EL (cell line): ENCODE results near the gene GPATCH2L.

Source experiments
- DNase-seq: peaks from one replicate; pipeline ENCODE4 v3.0.0-alpha.2; 2016

GPATCH2L gene

GRCh38 chr14:76201162-76201561 lies 49.4 kb downstream of the GPATCH2L start:
- DNase-seq: peak; percentile 77

- DNase-seq: peak; percentile 92
Measured at GRCh38 chr14:76203086-76204001, 51.6 kb downstream of the GPATCH2L start.

- no peak for DNase-seq
Measured at GRCh38 chr14:76204461-76205230, 52.9 kb downstream of the GPATCH2L start.

GRCh38 chr14:76205708-76206107 lies 54.0 kb downstream of the GPATCH2L start:
- DNase-seq: no peak

GRCh38 chr14:76208340-76208739 lies 56.6 kb downstream of the GPATCH2L start:
- DNase-seq: no peak

GRCh38 chr14:76212242-76212641 lies 60.5 kb downstream of the GPATCH2L start:
- no peak for DNase-seq

GRCh38 chr14:76217179-76217578 lies 65.5 kb downstream of the GPATCH2L start:
- DNase-seq: no peak

- no peak for DNase-seq
Measured at GRCh38 chr14:76218662-76219061, 66.9 kb downstream of the GPATCH2L start.

GRCh38 chr14:76219873-76220272 lies 68.2 kb downstream of the GPATCH2L start:
- no peak for DNase-seq

GRCh38 chr14:76227450-76228050 lies 75.8 kb downstream of the GPATCH2L start:
- peak; percentile 74 for DNase-seq

- DNase-seq: no peak
Measured at GRCh38 chr14:76228138-76228537, 76.4 kb downstream of the GPATCH2L start.

GRCh38 chr14:76232800-76233199 lies 81.1 kb downstream of the GPATCH2L start:
- no peak for DNase-seq

- DNase-seq: no peak
Measured at GRCh38 chr14:76235628-76236027, 83.9 kb downstream of the GPATCH2L start.

GRCh38 chr14:76236172-76237130 lies 84.7 kb downstream of the GPATCH2L start:
- DNase-seq: peak; percentile 9

GRCh38 chr14:76237349-76237990 lies 85.7 kb downstream of the GPATCH2L start:
- no peak for DNase-seq

- no peak for DNase-seq
Measured at GRCh38 chr14:76245097-76245496, 93.4 kb downstream of the GPATCH2L start.

GRCh38 chr14:76250302-76250701 lies 98.6 kb downstream of the GPATCH2L start:
- no peak for DNase-seq

- no peak for DNase-seq
Measured at GRCh38 chr14:76252471-76252870, 100.7 kb downstream of the GPATCH2L start.

GRCh38 chr14:76253111-76253510 lies 101.4 kb downstream of the GPATCH2L start:
- no peak for DNase-seq

- no peak for DNase-seq
Measured at GRCh38 chr14:76256545-76256944, 104.8 kb downstream of the GPATCH2L start.

- DNase-seq: no peak
Measured at GRCh38 chr14:76257111-76257803, 105.5 kb downstream of the GPATCH2L start.
